ENCODE measurements around the gene GAK.
"Not testable (repeated sequence)": the region's sequence is repeated elsewhere in the genome, so short reads cannot be mapped to it uniquely, and the experiment has no call there.

GAK gene

GRCh38 chr4:806979-807378 is 125.1 kb downstream of the GAK start:
- DNase-seq = not testable (repeated sequence)

- DNase-seq = no peak
These were observed 127.3 kb downstream of the GAK start for GRCh38 chr4:804804-805203.

GRCh38 chr4:803884-804283 is 128.2 kb downstream of the GAK start:
- DNase-seq = no peak

- DNase-seq = no peak
These were observed 130.5 kb downstream of the GAK start for GRCh38 chr4:801436-802124.

Data from activated gamma-delta T cell treated with Interleukin-2 at 50 U/mL for 16 hours (primary cell).